ENCODE results near the gene MYOCOS. TPM values are rescaled to one million over a fixed set of nuclear protein-coding genes. Genes with fewer than 3 reads are reported as not detected.

MYOCOS gene
- total and polyA plus RNA-seq, 2 of the 4 experiments (the other 2 are of a cell fraction), result not detected

DNA sequence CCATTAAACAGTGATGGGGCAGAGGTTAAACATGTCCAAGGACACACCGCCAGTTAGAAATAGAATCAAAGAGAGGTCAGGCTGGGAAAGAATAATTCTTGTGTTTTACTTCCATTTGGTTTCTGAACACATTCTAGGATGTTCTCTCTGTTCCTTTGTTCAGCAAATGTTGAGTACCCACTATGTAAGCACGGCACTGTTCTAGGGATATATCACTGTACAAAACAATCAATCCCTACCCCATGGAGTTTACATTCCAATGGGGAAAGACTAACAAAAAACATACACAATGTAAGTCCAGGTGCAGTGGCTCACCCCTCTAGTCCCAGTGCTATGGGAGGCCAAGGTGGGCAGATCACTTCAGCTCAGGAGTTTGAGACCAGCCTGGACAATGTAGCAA is 6.2 kb downstream of the MYOCOS start:
- Histone ChIP-seq H2AK9ac (replicated peaks; ENCODE audit: low read depth, low read length, poor library complexity) (no peak overlapping the region), H2AFZ (replicated peaks; ENCODE audit: low read length, poor library complexity) (no peak overlapping the region), H3K9me1 (ENCODE audit: insufficient read depth, low read length) (no peaks in the 10 kb centered on the region), H4K20me1 (ENCODE audit: insufficient read depth, low read length) (no peaks in the 10 kb centered on the region), H3K9me3 (ENCODE audit: control insufficient read depth, insufficient read depth, low read length) (no peaks in the 10 kb centered on the region), H3K4me3 (ENCODE audit: insufficient read depth, low read depth, low read length) (no peak overlapping the region), H3K9ac (ENCODE audit: low read depth, low read length) (no peak overlapping the region), H3K27ac (ENCODE audit: insufficient read depth, low read length) (no peak overlapping the region), H3K4ac (ENCODE audit: low read depth, low read length) (no peak overlapping the region), H4K91ac (ENCODE audit: insufficient read depth, low read depth, low read length) (no peak overlapping the region), H2BK20ac (ENCODE audit: low read depth, low read length) (no peak overlapping the region), H2BK15ac (ENCODE audit: low read depth, low read length) (no peak overlapping the region), H2BK120ac (ENCODE audit: low read depth, low read length) (no peak overlapping the region), H3K56ac (ENCODE audit: extremely low read depth, insufficient read depth, low read length) (no peak overlapping the region), H3K23ac (ENCODE audit: low read depth, low read length) (no peak overlapping the region), H3K4me2 (ENCODE audit: low read depth, low read length) (no peak overlapping the region), H3K27me3 (ENCODE audit: control insufficient read depth, insufficient read depth, low read length) (peaks cover 3% of the 10 kb centered on the region; the same call in 1 of the 2 replicates), H2AK5ac (ENCODE audit: low read depth, low read length) (no peak overlapping the region), H3K36me3 (ENCODE audit: control insufficient read depth, insufficient read depth, low read length) (no peaks in the 10 kb centered on the region), H3K4me1 (ENCODE audit: control insufficient read depth, insufficient read depth, low read length) (no peaks in the 10 kb centered on the region), H3K79me1 (ENCODE audit: low read depth in 1 of 2, low read length in 2 of 2) (no peaks in the 10 kb centered on the region), H3K14ac (replicated peaks; ENCODE audit: low read depth, low read length) (no peak overlapping the region), H4K8ac (ENCODE audit: low read depth in 2 of 2, low read length in 2 of 2) (no peak overlapping the region), H2BK5ac (ENCODE audit: low read depth, low read length, poor library complexity, severe bottlenecking) (no peak overlapping the region), H4K5ac (ENCODE audit: low read depth, low read length) (no peak overlapping the region), H3K18ac (ENCODE audit: low read depth, low read length) (no peak overlapping the region)
- WGBS, 2 experiments (ENCODE audit: extremely low coverage in 2 of 2, insufficient read length in 1 of 2), result no CpG with 5 or more reads among the region's 2 CpGs
- TF ChIP-seq POLR2A (IDR thresholded peaks at IDR 0.05; ENCODE audit: low read depth, low read length), result no peak
- TF ChIP-seq FOS (IDR thresholded peaks at IDR 0.05; ENCODE audit: low read depth, low read length), result no peak
- TF ChIP-seq, protein P1, sequence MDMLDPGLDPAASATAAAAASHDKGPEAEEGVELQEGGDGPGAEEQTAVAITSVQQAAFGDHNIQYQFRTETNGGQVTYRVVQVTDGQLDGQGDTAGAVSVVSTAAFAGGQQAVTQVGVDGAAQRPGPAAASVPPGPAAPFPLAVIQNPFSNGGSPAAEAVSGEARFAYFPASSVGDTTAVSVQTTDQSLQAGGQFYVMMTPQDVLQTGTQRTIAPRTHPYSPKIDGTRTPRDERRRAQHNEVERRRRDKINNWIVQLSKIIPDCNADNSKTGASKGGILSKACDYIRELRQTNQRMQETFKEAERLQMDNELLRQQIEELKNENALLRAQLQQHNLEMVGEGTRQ (IDR thresholded peaks at IDR 0.05; ENCODE audit: low read depth, low read length), result no peak
- no peak for TF ChIP-seq MXI1 (IDR thresholded peaks at IDR 0.05; ENCODE audit: borderline replicate concordance, low read depth, low read length)
- no peak for TF ChIP-seq RCOR1 (IDR thresholded peaks at IDR 0.05; ENCODE audit: insufficient replicate concordance, low read length)
- TF ChIP-seq BHLHE40 (IDR thresholded peaks at IDR 0.05; ENCODE audit: low read depth, low read length), result no peak
- TF ChIP-seq MAFK (IDR thresholded peaks at IDR 0.05; ENCODE audit: low read depth, low read length), result no peak
- TF ChIP-seq RAD21 (IDR thresholded peaks at IDR 0.05; ENCODE audit: low read length), result no peak
- TF ChIP-seq CEBPB (IDR thresholded peaks at IDR 0.05; ENCODE audit: low read depth, low read length), result no peak
- TF ChIP-seq, protein P2, sequence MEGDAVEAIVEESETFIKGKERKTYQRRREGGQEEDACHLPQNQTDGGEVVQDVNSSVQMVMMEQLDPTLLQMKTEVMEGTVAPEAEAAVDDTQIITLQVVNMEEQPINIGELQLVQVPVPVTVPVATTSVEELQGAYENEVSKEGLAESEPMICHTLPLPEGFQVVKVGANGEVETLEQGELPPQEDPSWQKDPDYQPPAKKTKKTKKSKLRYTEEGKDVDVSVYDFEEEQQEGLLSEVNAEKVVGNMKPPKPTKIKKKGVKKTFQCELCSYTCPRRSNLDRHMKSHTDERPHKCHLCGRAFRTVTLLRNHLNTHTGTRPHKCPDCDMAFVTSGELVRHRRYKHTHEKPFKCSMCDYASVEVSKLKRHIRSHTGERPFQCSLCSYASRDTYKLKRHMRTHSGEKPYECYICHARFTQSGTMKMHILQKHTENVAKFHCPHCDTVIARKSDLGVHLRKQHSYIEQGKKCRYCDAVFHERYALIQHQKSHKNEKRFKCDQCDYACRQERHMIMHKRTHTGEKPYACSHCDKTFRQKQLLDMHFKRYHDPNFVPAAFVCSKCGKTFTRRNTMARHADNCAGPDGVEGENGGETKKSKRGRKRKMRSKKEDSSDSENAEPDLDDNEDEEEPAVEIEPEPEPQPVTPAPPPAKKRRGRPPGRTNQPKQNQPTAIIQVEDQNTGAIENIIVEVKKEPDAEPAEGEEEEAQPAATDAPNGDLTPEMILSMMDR (conservative IDR thresholded peaks at IDR 0.05; ENCODE audit: low read depth, low read length), result no peak
- TF ChIP-seq CHD1 (IDR thresholded peaks at IDR 0.05; ENCODE audit: low read depth, low read length), result no peak
- no peak for TF ChIP-seq SMC3 (IDR thresholded peaks at IDR 0.05; ENCODE audit: low read depth, low read length)
- no peak for TF ChIP-seq MAZ (IDR thresholded peaks at IDR 0.05; ENCODE audit: borderline replicate concordance, low read depth, low read length)
- TF ChIP-seq NFE2L2 (IDR thresholded peaks at IDR 0.05; ENCODE audit: low read depth, low read length), result no peak
- TF ChIP-seq RFX5 (IDR thresholded peaks at IDR 0.05; ENCODE audit: low read depth, low read length), result no peak
- TF ChIP-seq, protein P3, sequence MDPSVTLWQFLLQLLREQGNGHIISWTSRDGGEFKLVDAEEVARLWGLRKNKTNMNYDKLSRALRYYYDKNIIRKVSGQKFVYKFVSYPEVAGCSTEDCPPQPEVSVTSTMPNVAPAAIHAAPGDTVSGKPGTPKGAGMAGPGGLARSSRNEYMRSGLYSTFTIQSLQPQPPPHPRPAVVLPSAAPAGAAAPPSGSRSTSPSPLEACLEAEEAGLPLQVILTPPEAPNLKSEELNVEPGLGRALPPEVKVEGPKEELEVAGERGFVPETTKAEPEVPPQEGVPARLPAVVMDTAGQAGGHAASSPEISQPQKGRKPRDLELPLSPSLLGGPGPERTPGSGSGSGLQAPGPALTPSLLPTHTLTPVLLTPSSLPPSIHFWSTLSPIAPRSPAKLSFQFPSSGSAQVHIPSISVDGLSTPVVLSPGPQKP (IDR thresholded peaks at IDR 0.05; ENCODE audit: borderline replicate concordance, low read depth, low read length), result no peak
- DNase-seq (no peak), ATAC-seq (ENCODE audit: low read depth) (no peak)
- BruUV-seq (replicated peaks), result no TSS peak
- dilution Hi-C loops (cut with HindIII; ENCODE audit: low sequenced_read_pairs, unreplicated experiment), result no loop called here
- in situ Hi-C loops (cut with MboI; ENCODE audit: low sequenced_read_pairs), result no loop called here
- POLR2A ChIA-PET (ENCODE audit: unreplicated experiment), result no interaction called here
- intact Hi-C loops (cut with micrococcal nuclease), result loop anchor here (1.0 kb wide), 1 partner anchor 39 kb away; no protein-coding TSS in a partner anchor
- CTCF ChIA-PET, result no interaction called here

All from IMR-90 (cell line).